Stimulated activated CD4-positive, alpha-beta T cell treated with anti-CD3 and anti-CD28 coated beads, TNF-alpha, amount 100 ng/mL, for 24 hours (primary cell): ENCODE results near the gene UGT1A1.

Source experiments
- DNase-seq, 3 experiments: peaks; one replicate each; pipeline ENCODE4 v3.0.0-alpha.2; 2020; ENCODE audit warnings: low read depth in 3 of 3

The UGT1A1 gene

GRCh38 chr2:233817361-233817911, 57.4 kb downstream of the UGT1A1 start:
- DNase-seq: no peak

GRCh38 chr2:233817995-233818638, 58.0 kb downstream of the UGT1A1 start:
- no peak for DNase-seq

DNA sequence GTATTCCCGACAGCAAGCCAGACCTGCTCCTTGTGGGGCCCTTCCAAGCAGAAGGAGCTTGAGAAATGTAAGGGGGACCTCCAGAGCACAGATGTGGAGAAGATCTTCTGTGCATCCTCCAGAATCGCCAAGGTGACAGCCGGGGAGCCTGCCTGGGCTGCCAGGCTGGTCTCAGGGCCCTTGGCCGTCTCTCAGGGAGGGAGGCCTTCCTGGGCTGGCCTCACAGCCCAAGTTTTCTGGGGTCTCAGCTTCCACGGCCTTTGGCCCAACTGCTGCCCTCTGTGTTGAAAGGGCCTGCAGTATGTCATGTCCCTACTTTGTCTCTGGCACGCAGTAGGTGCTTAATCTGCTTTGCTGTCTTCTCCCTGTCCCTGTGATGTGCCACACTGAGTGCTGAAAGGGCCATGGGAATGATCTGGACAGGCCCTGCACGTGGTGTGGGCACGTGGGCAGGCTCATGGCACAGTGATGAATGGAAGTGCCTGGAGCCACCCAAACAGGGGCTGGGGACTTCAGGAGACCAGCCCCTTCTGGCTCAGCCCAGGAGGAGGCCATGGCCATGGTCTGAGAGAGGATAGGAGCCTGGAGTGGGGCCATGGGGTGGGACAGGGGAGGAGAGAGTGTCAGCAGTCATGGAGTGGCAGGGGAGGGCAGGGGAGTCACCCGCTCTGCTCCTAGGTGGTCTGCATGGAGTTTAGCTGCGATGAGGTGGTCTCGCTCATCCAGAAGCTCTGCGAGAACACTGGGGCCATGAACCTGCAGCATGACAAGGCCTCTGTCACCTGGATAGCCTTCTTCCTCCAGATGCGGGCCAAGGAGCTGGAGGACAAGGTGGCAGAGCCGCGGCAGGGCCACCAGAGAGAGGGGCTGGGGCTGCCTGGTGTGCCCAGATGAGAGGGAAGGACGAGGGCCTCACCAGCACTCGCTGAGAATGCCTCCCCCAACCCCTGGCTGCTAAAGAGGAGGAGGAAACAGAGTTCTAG, 58.9 kb downstream of the UGT1A1 start:
- no peak for DNase-seq

GRCh38 chr2:233819884-233820773, 60.1 kb downstream of the UGT1A1 start:
- no peak for DNase-seq

GRCh38 chr2:233820774-233821105, 60.7 kb downstream of the UGT1A1 start:
- no peak for DNase-seq

DNA sequence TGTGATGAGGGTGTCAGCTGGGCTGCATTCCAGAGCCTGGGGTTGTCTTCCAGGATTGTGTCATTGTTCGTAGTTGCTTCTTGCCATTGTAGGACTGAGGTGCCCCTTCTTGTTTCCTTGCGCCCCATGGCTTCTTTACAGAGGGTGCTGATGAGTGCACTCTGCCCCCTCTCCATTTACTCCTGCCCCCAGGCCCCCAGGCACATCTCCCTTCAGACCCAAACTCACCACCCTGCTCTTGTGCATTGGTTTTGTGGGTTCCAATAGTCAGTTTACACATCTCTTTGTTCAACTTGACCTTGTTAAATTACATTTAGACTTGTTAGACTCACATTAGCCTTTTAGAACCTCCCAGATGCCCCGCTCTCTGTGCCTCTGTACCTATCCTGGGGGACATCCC, 61.1 kb downstream of the UGT1A1 start:
- DNase-seq: no peak

- no peak for DNase-seq
Observed at GRCh38 chr2:233821709-233822100, 61.6 kb downstream of the UGT1A1 start.

DNA sequence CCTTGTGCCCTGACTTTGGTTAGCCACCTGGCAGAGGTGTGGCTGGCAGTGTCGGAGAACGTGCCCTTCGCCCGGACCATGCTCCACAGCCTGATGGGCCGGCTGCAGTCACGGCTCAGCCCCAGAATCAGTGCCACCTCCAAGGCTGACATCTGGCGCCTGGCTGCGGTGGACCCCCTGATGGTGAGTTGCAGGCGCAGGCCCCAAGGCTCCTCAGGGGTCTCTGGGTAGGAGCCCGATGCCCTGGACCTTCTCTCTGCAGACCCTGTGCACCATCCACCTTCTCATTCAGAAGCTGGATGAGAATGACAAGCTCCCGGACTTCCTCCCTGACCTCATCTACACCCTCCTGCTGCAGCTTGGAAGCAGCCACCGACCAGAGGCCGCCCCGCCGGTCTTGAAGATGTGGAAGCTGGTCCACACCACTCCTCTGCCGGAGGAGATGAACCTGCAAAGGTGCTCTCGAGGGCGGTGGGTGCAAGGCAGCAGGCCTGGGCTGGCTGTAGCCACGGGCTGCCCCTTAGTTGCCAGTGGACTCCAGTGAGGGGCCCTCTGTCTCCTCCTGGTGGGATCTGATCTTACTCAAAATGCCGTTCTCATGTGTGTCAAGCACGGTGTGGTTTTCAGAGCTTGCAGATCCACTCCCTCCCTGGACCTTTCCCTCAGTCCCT, 62.2 kb downstream of the UGT1A1 start:
- no peak for DNase-seq
